ENCODE results near the gene RAB7B. TPM values are rescaled to one million over a fixed set of nuclear protein-coding genes. Genes with fewer than 3 reads are reported as not detected.
"Not testable (repeated sequence)": the region's sequence is repeated elsewhere in the genome, so short reads cannot be mapped to it uniquely, and the experiment has no call there.

RAB7B gene, protein sequence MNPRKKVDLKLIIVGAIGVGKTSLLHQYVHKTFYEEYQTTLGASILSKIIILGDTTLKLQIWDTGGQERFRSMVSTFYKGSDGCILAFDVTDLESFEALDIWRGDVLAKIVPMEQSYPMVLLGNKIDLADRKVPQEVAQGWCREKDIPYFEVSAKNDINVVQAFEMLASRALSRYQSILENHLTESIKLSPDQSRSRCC
- total RNA-seq: 0.73 TPM

- peak; percentile 86 for ATAC-seq
- peak; percentile 71 for DNase-seq (ENCODE audit: low spot score)
Measured at GRCh38 chr1:206002871-206003801, at the start of gene RAB7B. RAB7B (minus strand) TSS chr1:206003395; CDS start chr1:205994135, 9,260 bp downstream.

GRCh38 chr1:206052231-206052865, 49.2 kb upstream of the RAB7B start:
- not testable (repeated sequence) for ATAC-seq; DNase-seq (ENCODE audit: low spot score)

DNA sequence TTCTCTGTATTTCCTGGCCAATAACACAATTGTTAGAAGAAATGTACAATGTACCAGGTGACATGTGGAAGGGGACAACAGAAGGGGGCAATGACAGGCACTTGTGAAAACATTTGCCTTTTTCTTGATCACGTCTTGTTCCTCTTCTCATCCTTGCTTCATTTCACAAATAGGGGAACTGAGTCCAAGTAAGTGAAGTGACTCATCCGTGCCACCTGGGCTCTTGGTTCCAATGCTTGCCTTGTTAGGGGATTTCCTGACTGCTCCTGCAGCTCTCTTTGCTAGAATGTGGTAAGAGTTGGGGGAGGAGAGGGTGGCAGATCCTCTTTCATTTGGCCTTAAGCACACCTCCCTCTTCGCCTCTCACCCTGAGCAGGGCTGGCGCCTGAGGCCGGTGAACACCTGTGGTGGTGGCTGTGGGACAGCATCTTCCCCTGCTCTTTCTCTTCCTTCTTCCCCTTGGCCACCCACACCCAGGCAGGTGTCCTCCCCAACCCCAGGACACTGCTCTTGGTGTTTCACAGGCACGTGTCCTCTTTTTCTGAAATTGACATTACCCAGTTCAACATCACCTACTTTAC, 47.5 kb upstream of the RAB7B start:
- no peak for DNase-seq (ENCODE audit: low spot score)
- no peak for ATAC-seq

DNA sequence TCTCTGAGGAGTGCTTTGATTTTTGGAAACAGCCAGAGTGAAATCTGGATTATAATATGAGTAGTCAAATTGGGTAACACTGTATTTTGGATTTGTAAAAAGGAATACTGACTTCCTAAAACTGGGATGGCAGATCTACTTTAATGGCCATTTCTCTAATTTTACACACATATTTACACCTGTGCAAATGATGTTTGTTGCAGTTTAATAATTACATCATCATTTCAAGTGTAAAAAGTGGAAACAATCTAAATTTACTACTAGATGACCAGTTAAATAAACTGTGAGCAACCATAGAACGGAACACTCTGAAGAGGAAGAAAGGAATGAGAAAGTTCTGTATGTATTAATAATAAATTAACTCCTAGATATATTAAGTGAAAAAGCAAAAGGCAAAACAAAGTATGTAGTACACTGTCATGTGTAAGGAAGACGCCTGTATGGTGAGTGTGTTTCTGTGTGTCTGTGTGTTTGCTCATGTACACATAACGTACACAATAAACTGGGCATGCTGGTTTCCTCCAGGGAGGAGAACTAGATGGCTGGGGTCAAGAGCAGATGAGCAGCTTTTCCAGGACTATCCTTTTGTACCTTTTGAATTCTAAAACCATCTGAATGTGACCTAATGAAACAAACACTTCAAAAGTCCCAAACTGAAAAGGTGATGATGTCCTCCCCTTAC, 46.9 kb upstream of the RAB7B start:
- DNase-seq (ENCODE audit: low spot score) (no peak), ATAC-seq (no peak)

- DNase-seq (ENCODE audit: low spot score) (no peak), ATAC-seq (no peak)
Measured at GRCh38 chr1:206049293-206049692, 46.1 kb upstream of the RAB7B start.

DNA sequence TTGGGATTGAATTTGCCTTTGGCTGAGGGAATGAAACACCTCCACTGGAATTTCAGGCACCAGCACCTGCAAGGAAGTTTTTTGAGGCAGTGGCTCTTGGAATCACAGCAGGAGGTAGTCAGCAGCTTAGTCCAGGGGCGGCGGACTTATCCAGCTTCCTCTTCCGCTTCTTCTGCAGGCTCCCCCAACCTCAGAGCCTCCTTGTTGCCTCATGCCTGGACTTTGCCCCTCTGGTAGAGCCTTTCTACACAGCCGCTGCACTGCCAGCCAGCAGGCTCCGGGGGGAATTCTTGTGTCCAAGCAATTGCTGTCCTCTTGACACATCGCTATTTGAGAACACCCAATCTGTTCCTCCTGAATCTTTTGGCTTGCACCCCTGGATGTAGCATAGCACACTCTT, 45.4 kb upstream of the RAB7B start:
- ATAC-seq (peak; percentile 80), DNase-seq (ENCODE audit: low spot score) (peak; percentile 74)

- ATAC-seq: no peak
- DNase-seq (ENCODE audit: low spot score): no peak
Measured at GRCh38 chr1:206047271-206047670, 44.1 kb upstream of the RAB7B start.

GRCh38 chr1:206041640-206042039, 38.4 kb upstream of the RAB7B start:
- ATAC-seq (no peak), DNase-seq (ENCODE audit: low spot score) (no peak)

DNA sequence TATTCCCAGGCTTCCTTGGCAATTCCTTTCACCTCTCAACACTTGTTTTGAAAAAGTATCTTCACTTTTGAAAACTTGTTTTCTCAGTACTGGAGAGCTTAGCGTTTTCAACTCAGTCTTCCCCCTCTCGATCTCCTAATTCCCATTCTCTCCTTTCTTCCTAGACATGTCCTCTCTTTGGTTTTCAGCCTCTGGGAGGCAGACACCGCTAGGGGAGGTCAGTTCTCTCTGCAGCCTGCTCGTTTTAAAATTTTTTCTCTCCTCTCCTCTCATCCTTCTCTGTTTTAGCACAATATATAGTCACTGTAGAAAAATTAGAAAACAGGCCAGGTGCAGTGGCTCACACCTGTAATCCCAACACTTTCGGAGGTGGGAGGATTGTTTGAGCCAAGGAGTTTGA, 37.1 kb upstream of the RAB7B start:
- DNase-seq (ENCODE audit: low spot score) (no peak), ATAC-seq (no peak)

GRCh38 chr1:206039046-206039973, 36.1 kb upstream of the RAB7B start:
- no peak for DNase-seq (ENCODE audit: low spot score)
- no peak for ATAC-seq

- no peak for DNase-seq (ENCODE audit: low spot score)
- no peak for ATAC-seq
Measured at GRCh38 chr1:206037581-206037980, 34.4 kb upstream of the RAB7B start.

DNA sequence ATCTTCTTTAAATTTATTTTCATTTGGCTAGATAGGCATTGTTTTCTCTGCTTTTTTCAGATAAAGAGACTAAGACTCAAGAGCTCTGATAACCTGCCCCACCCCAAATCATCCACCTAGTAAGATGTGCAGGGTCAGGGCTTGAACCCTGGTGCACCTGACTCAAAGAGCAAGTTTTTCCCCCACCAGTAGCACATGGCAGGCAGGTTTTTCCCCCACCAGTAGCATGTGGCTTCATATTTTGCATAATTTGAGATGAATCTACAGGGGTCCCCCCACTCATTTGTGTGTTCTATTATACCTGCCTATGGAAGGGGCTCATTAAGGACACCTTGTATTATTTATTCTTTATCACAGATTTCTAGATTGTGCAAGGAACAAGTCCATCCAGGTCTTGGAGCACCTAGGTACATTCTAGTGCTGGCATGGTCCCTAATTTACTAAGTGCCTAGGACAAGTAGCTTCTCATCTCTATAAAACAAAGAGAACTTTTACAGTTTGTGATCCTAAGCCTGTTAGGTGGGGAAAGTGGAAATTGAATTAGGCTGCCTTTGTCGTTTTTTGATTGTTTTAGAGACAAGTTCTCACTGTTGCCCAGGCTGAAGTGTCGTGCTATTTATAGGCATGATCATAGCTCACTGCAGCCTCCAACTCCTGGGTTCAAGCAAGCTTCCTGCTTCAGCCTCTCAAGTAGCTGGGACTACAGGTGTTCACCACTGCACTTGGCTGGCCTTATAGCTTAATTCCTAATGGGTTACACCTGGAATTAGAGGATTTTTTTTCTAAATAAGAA, 33.7 kb upstream of the RAB7B start:
- no peak for ATAC-seq

DNA sequence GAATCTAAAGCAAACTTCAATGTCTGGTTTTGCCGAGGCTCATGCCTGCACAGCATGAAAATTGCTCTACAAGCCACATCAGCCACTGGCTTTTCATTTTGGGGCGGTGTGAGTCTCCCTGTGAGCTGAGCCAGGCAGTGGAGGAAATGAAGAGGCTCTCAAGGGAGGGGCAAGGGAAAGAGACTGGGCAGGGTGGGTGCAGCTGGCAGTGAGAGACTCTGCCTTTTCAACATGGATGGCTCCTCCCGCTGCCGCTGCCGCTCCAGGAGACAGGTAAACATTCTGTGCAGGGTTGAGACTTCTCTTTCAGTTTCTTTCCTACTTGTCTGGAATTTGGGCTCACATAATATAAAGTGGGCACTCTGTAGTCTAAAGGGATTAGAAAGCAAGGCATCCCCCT, 31.8 kb upstream of the RAB7B start:
- ATAC-seq: no peak
- DNase-seq (ENCODE audit: low spot score): no peak

More for the DNA sequence above, 33.7 kb upstream of the RAB7B start:
- no peak for DNase-seq (ENCODE audit: low spot score)

DNA sequence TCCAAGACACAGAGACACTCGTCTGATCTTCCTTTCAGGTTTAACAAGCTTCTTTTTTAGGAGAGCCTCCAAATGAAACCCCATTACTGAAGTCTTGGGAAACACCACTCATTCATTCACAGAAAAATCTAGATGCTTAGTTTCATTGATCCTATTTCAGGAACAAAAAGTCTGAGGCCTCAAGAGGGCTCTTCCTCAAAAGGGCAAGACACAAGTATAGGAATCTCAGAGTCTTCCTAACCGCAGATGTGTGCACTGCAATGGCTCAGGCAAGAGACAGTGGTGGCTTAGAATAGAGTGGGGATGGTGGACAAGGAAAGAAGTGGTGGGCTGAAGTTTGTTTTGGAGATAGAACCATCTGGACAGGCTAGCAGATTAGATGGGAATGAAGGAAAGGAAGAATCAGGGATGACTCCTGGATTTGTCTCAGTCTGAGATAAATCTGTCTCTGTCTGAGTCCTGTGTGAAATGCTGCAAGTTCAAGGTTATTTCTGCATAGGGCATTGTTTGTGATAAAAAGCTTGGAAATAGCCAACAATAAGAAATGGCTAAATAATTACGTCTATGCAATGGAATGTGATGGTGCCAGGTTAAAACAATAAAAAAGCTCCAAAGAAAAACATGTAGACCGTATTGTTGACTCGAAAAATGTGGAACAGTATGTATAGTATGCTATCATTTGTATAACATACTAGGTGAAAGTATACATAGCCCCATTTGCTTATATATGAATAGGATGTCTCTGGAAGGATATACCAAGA, 29.4 kb upstream of the RAB7B start:
- no peak for ATAC-seq
- no peak for DNase-seq (ENCODE audit: low spot score)

GRCh38 chr1:206030714-206031113, 27.5 kb upstream of the RAB7B start:
- DNase-seq (ENCODE audit: low spot score) (peak; percentile 79), ATAC-seq (peak; percentile 94)

- ATAC-seq (no peak), DNase-seq (ENCODE audit: low spot score) (no peak)
Measured at GRCh38 chr1:206030191-206030590, 27.0 kb upstream of the RAB7B start.

GRCh38 chr1:206029484-206029883, 26.3 kb upstream of the RAB7B start:
- ATAC-seq: peak; percentile 89
- DNase-seq (ENCODE audit: low spot score): peak; percentile 91

GRCh38 chr1:206025283-206025820, 22.2 kb upstream of the RAB7B start:
- no peak for ATAC-seq

More at GRCh38 chr1:206025283-206025820, 22.2 kb upstream of the RAB7B start:
- no peak for DNase-seq (ENCODE audit: low spot score)
